ENCODE measurements around the gene ITGA8. TPM values are rescaled to one million over a fixed set of nuclear protein-coding genes. Genes with fewer than 3 reads are reported as not detected.

The ITGA8 gene
- total RNA-seq, 1 experiment from 2014 or later: 0.02 TPM

- TF ChIP-seq CTCF (IDR thresholded peaks at IDR 0.05 in 2 of 3, conservative IDR thresholded peaks at IDR 0.05 in 1 of 3; ENCODE audit: borderline replicate concordance in 1 of 3, insufficient read depth in 1 of 3, low read depth in 2 of 3, low read length in 2 of 3) (peak in 2 of 3 experiments; percentile 37 to 42; a peak in 4 of 6 replicates), FOSL1 (IDR thresholded peaks at IDR 0.05; ENCODE audit: low read depth) (no peak)
- no peak for DNase-seq (ENCODE audit: low read depth, low spot score)
Observed at GRCh38 chr10:15660990-15661389, 58.7 kb downstream of the ITGA8 start.

GRCh38 chr10:15658069-15658702 is 61.5 kb downstream of the ITGA8 start:
- no peaks in the 10 kb centered on the region for H3K9me2 ChIP-seq (ENCODE audit: insufficient read depth)
- ATAC-seq: no peak
- no peaks in the 10 kb centered on the region for H3K79me2 ChIP-seq (ENCODE audit: insufficient read depth, low read length)
- TF ChIP-seq REST (IDR thresholded peaks at IDR 0.05; ENCODE audit: low read depth) (no peak), ZFX (IDR thresholded peaks at IDR 0.05) (no peak), SP1 (IDR thresholded peaks at IDR 0.05; ENCODE audit: low read depth) (no peak), JUND (IDR thresholded peaks at IDR 0.05) (no peak), POLR2AphosphoS5 (IDR thresholded peaks at IDR 0.05; ENCODE audit: low read depth, low read length) (no peak), YY1 (IDR thresholded peaks at IDR 0.05; ENCODE audit: extremely low read depth, insufficient replicate concordance, low read depth, low read length) (no peak)
- no peak overlapping the region for H3K4me2 ChIP-seq (ENCODE audit: low read length)
- H3K4me1 ChIP-seq (ENCODE audit: control insufficient read depth in 1 of 2, insufficient read depth in 2 of 2, low read length in 2 of 2): no peaks in the 10 kb centered on the region
- H2AFZ ChIP-seq (ENCODE audit: low read depth, low read length, poor library complexity, severe bottlenecking): no peak overlapping the region
- H3K36me3 ChIP-seq (ENCODE audit: control insufficient read depth in 1 of 2, insufficient read depth in 2 of 2, low read length in 2 of 2): no peaks in the 10 kb centered on the region
- RAD21 ChIA-PET (ENCODE audit: low non-redundant PET in 1 of 2, low total read pairs in 2 of 2, uncharacterized antibody in 2 of 2, unreplicated experiment in 2 of 2): no interaction called here
- BruUV-seq (replicated peaks): no TSS peak
- DNase-seq (ENCODE audit: low read depth, low spot score): no peak
- H3K9ac ChIP-seq (ENCODE audit: low read length): no peak overlapping the region
- CTCF ChIA-PET: no interaction called here
- no peaks in the 10 kb centered on the region; the same call in 1 of the 2 replicates for H3K27me3 ChIP-seq (ENCODE audit: insufficient read depth, low read length)
- no peaks in the 10 kb centered on the region for H4K20me1 ChIP-seq (ENCODE audit: insufficient read depth)
- no peak overlapping the region for H3K27ac ChIP-seq (ENCODE audit: low read depth, low read length)
- H3K4me3 ChIP-seq (replicated peaks in 1 of 2; ENCODE audit: low read depth in 1 of 2, low read length in 2 of 2): no peak overlapping the region
- POLR2A ChIA-PET: no interaction called here
- intact Hi-C loops (cut with micrococcal nuclease): loop anchor here (5.0 kb wide), 1 partner anchor 51 kb away; no protein-coding TSS in a partner anchor
- no peaks in the 10 kb centered on the region for H3K9me3 ChIP-seq (ENCODE audit: control insufficient read depth in 1 of 2, insufficient read depth in 1 of 2, low read depth in 1 of 2, low read length in 2 of 2)

More at GRCh38 chr10:15660990-15661389, 58.7 kb downstream of the ITGA8 start:
- no TSS peak for BruUV-seq (replicated peaks)
- no peaks in the 10 kb centered on the region for H3K36me3 ChIP-seq (ENCODE audit: control insufficient read depth in 1 of 2, insufficient read depth in 2 of 2, low read length in 2 of 2)
- peak; percentile 77 for ATAC-seq
- ChIA-PET RAD21 (ENCODE audit: low non-redundant PET in 1 of 2, low total read pairs in 2 of 2, uncharacterized antibody in 2 of 2, unreplicated experiment in 2 of 2) (interaction anchor here in 1 of 2 experiments (0.6 kb wide), 1 partner anchor 200 kb away, joined by 3 read pairs; no protein-coding TSS in a partner anchor), POLR2A (no interaction called here), CTCF (no interaction called here)
- no peaks in the 10 kb centered on the region for H3K79me2 ChIP-seq (ENCODE audit: insufficient read depth, low read length)
- H3K9ac ChIP-seq (ENCODE audit: low read length): no peak overlapping the region
- no peaks in the 10 kb centered on the region for H3K9me3 ChIP-seq (ENCODE audit: control insufficient read depth in 1 of 2, insufficient read depth in 1 of 2, low read depth in 1 of 2, low read length in 2 of 2)
- H3K9me2 ChIP-seq (ENCODE audit: insufficient read depth): no peaks in the 10 kb centered on the region
- intact Hi-C loops (cut with micrococcal nuclease): no loop called here
- no peaks in the 10 kb centered on the region for H4K20me1 ChIP-seq (ENCODE audit: insufficient read depth)
- H3K27me3 ChIP-seq (ENCODE audit: insufficient read depth, low read length): no peaks in the 10 kb centered on the region
- no peak overlapping the region for H2AFZ ChIP-seq (ENCODE audit: low read depth, low read length, poor library complexity, severe bottlenecking)
- H3K4me2 ChIP-seq (ENCODE audit: low read length): no peak overlapping the region
- H3K4me1 ChIP-seq (ENCODE audit: control insufficient read depth in 1 of 2, insufficient read depth in 2 of 2, low read length in 2 of 2): no peaks in the 10 kb centered on the region
- no peak overlapping the region for H3K4me3 ChIP-seq (replicated peaks in 1 of 2; ENCODE audit: low read depth in 1 of 2, low read length in 2 of 2)
- no peak overlapping the region for H3K27ac ChIP-seq (ENCODE audit: low read depth, low read length)
